Pancreas (tissue), 10 donors: ENCODE data around the gene GRK2. TPM values are rescaled to one million over a fixed set of nuclear protein-coding genes. Genes with fewer than 3 reads are reported as not detected.

ENCODE experiments used
- ATAC-seq, 4 donors: fragments of 200-7000 bp; cut with Tn5 transposase; one replicate each; pipeline versions ENCODE4 v1.8.0 to v1.9.1; 2020; ENCODE audit warnings: mild to moderate bottlenecking in 4 of 4, moderate library complexity in 4 of 4
- DNase-seq, 6 donors: peaks; one replicate each; pipeline ENCODE4 v3.0.0-alpha.2; 2020
- FAIRE-seq: peaks from 2 replicates; lab custom pipeline; 2012; peaks lifted over from hg19 to GRCh38; lab: Jason Lieb, UNC
- H3K27ac ChIP-seq, 4 donors: fragments of 200-600 bp; sonication (generic); 1 replicate in 3 of 4; 2 replicates in 1 of 4; pipeline versions ENCODE4 v1.5.0 to v1.8.0; 2020
- H3K27me3 ChIP-seq, 4 donors: fragments of 200-600 bp; one replicate each; pipeline ENCODE4 v1.8.0; 2021
- H3K36me3 ChIP-seq, 3 donors: fragments of 200-600 bp; sonication (generic) in 1 of 3; one replicate each; pipeline versions ENCODE4 v1.5.0 to v1.8.0; 2020 to 2021
- H3K4me1 ChIP-seq, 3 donors: fragments of 200-600 bp; one replicate each; pipeline ENCODE4 v1.8.0; 2021
- H3K4me3 ChIP-seq, 4 donors: fragments of 200-600 bp; sonication (generic) in 2 of 4; one replicate each; pipeline versions ENCODE4 v1.5.0 to v1.8.0; 2020 to 2021
- H3K9me3 ChIP-seq, 4 donors: fragments of 200-600 bp; one replicate each; pipeline ENCODE4 v1.8.0; 2021
- WGBS, 2 donors: extraction: QIAGEN DNeasy Blood & Tissue Kit; methylation state at CpG; one replicate each; pipeline ENCODE4 v1.1.7; 2013; 5-methylcytosine and 5-hydroxymethylcytosine counted together
- intact Hi-C, 3 donors: fragments of 100-400 bp; cut with DNase I; formaldehyde crosslinking; loops; one replicate each; pipeline versions ENCODE4 v1.11.1 to v1.14.2; 2022
- polyA plus RNA-seq, 2 donors: library from polyadenylated mRNA; stranded (reverse); fragments of 200-250 nt; gene quantifications; one replicate each; pipeline ENCODE4 v1.2.3, GENCODE V29; 2013
- total RNA-seq, 6 donors: library from RNA; stranded (reverse); fragmentation: NEBNext Ultra II Directional in 4 of 6; extraction: Animal tissue kit (Norgen Biotek cat#: 25700) in 4 of 6; gene quantifications; one replicate each; pipeline versions ENCODE4 v1.2.1 to v1.2.4, GENCODE V29; 2021 to 2023
- TF ChIP-seq, protein P1 (sequence below), 4 donors: fragments of 200-600 bp; sonication (generic) in 3 of 4; IDR thresholded peaks; one replicate each; pipeline versions ENCODE4 v1.5.0 to v1.8.0; 2021; ENCODE audit warnings: antibody characterized with exemption in 4 of 4
- donor health status: healthy with polysubstance abuse.
- donor health status: DM: no; HTN: no; CAD: no; lungs with moderate emphysema.
- donor health status: DM: no; HTN: no; CAD: no.
- donor health status: control.
- donor health status: control.
- donor health status: Bipolar disorder and iron deficiency.
- donor health status: DM: yes; HTN: yes; CAD: no.
- donor health status: DM: no; HTN: no; CAD: no.
- donor health status: DM: no; HTN: no; CAD: no.
- donor health status: DM: yes; HTN: yes; CAD: no.

Gene GRK2
- total and polyA plus RNA-seq, 8 donors: 19.1 to 60.6 (median 24.2) TPM

DNA sequence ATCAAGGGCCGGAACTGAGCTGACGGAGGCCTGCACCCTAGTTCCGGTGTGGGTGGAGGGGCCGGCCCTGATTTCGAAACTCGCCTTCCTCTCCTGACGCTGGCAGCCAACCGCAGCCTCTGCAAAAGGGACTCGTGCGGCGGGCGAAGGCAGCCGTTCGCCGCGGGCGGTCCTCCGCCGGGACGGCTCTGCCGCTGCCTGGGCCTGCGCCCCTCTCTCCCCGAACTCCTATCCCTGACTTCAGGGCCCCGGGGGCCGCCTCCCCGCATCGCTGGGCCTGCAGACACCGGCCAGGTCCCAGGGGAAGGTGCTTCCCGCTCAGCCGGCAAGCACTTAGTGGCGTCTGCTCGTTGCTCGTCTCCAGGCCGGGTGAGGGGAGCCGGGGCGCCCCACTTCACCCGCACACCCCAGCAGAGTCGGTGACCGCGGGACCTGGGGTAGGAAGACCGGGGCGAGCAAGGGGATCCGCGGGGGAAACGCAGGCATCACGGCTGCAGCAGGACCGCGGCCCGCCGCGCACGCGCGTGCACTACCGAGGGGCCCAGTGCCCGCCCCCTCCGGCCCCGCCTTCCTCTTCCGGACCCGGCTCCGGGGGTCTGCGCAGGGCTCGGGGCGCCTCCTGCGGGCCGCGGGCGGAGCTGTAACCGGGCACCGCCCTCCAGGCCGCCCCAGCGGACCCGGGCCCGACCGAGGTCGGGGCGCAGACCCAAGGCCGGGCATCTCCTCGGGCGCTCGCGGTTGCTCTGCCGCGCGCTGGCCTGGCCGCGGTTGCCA lies 22.4 kb downstream of the GRK2 start:
- TF ChIP-seq, protein P1, sequence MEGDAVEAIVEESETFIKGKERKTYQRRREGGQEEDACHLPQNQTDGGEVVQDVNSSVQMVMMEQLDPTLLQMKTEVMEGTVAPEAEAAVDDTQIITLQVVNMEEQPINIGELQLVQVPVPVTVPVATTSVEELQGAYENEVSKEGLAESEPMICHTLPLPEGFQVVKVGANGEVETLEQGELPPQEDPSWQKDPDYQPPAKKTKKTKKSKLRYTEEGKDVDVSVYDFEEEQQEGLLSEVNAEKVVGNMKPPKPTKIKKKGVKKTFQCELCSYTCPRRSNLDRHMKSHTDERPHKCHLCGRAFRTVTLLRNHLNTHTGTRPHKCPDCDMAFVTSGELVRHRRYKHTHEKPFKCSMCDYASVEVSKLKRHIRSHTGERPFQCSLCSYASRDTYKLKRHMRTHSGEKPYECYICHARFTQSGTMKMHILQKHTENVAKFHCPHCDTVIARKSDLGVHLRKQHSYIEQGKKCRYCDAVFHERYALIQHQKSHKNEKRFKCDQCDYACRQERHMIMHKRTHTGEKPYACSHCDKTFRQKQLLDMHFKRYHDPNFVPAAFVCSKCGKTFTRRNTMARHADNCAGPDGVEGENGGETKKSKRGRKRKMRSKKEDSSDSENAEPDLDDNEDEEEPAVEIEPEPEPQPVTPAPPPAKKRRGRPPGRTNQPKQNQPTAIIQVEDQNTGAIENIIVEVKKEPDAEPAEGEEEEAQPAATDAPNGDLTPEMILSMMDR (IDR thresholded peaks at IDR 0.05): peak in 1 of 4 donors; percentile 5
- peak; percentile 71 to 90 (median 84) for DNase-seq
- Histone ChIP-seq H3K4me1 (peaks cover 6 to 12% (median 9%) of the 10 kb centered on the region in 3 donors), H3K9me3 (no peaks in the 10 kb centered on the region), H3K36me3 (peaks cover 4 to 20% (median 16%) of the 10 kb centered on the region in 3 donors), H3K4me3 (peak overlapping the region; percentile 51 to 74 (median 66)), H3K27me3 (no peaks in the 10 kb centered on the region), H3K27ac (peak overlapping the region; percentile 74 to 94 (median 90))
- intact Hi-C loops: no loop called here
- FAIRE-seq: no peak
- WGBS, 2 donors: 0% methylated on average over 39 to 87 of the region's 87 CpGs
- peak; percentile 78 to 87 (median 84) for ATAC-seq

DNA sequence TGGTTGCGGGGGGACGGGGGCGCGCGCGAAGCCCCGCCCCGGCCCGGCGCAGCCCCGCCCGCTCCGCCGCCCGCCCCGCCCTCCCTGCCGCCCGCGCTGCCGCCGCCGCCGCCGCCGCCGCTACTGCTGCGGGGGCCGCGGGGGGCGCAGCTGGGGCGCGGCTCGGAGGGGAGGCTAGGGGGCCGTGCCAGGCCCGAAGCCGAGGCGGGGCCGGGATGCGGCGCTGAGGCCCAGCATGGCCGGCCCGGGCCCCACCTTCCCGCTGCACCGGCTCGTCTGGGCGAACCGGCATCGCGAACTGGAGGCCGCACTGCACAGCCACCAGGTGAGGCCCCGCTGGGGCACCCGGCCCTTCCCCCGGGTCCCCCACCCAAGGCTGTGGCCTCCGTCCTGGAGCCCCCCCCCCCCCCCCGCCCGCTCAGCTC lies 23.0 kb downstream of the GRK2 start, which contains the start of gene ANKRD13D:
Gene ANKRD13D (plus strand): TSS at position 78 of the 425 bp plus-strand sequence. CDS start 158 bp downstream, at position 236.
- TF ChIP-seq, protein P1 (IDR thresholded peaks at IDR 0.05): no peak
- H3K36me3 ChIP-seq: peaks cover 3 to 18% (median 10%) of the 10 kb centered on the region in 3 donors
- ATAC-seq (peak in 1 of 4 donors; percentile 12), FAIRE-seq (no peak), DNase-seq (peak in 2 of 6 donors; percentile 53 to 80)
- intact Hi-C loops: no loop called here
- WGBS, 2 donors: 1% methylated on average over 21 to 56 of the region's 56 CpGs
- H3K4me1 ChIP-seq: peaks cover 6 to 12% (median 9%) of the 10 kb centered on the region in 3 donors
- H3K4me3 ChIP-seq: peak within 1 kb of the TSS; percentile 51 to 74 (median 66)
- H3K27me3 ChIP-seq: no peaks in the 10 kb centered on the region
- H3K27ac ChIP-seq: peak within 1 kb of the TSS; percentile 74 to 94 (median 90)
- no peaks in the 10 kb centered on the region for H3K9me3 ChIP-seq

DNA sequence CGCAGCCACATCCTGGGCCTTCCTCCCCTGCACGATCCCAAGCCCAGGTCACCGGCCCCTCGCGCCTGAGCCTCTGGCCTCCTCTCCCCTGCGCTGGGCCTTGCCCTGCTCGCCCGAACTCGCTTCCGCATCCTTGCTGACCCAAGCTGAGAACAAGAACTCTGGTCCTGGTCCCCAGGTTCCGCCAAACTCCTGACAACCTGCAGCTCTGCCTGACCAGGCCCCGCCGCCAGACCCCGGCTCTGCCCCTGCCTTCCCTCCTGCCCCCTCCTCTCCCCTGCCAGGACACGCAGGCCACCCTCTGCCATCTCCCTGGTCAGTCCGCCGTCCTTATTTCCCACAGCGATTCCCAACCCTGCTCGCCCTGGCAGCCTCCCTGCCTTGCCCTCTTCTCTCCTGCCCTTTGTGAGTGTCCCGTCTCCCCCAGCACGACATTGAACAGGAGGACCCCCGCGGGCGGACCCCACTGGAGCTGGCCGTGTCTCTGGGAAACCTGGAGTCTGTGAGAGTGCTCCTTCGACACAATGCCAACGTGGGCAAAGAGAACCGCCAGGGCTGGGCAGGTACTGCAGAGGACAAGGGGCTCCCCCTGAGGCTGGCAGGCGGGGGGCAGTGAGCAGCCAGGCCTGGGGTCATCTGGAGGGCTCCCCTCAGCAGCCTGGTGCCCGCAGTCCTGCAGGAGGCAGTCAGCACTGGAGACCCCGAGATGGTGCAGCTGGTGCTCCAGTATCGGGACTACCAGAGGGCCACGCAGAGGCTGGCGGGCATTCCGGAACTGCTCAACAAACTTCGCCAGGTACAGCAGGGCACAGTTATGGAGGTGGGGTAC lies 23.6 kb downstream of the GRK2 start:
- TF ChIP-seq, protein P1 (IDR thresholded peaks at IDR 0.05): no peak
- H3K36me3 ChIP-seq: peaks cover 0 to 12% (median 4%) of the 10 kb centered on the region in 3 donors
- peak in 2 of 4 donors; percentile 2 to 10 for ATAC-seq

DNA sequence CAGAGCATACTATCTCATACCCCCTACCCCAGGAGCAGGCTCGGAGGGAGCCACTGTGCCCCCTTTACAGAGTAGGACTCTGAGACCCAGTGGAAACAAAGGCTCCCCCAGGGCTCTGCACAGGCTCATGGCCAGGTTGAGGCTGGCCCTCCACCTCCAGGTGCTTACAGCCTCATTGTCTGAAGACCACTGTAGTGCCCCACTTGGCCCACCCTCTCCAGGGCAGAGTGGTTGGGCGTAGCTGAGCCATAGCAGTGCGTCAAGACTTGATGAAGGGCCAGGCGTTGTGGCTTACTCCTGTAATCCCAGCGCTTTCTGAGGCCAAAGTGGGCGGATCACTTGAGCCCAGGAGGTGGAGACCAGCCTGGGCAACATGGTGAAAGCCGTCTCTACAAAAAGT lies 24.5 kb downstream of the GRK2 start:
- 93 to 96% methylated on average over 7 of the region's 7 CpGs for WGBS, 2 donors
- Histone ChIP-seq H3K27ac (no peak overlapping the region), H3K27me3 (no peaks in the 10 kb centered on the region), H3K4me1 (peaks cover 6 to 12% (median 9%) of the 10 kb centered on the region in 3 donors), H3K9me3 (no peaks in the 10 kb centered on the region), H3K36me3 (peaks cover 0 to 2% (median 0%) of the 10 kb centered on the region in 3 donors), H3K4me3 (no peak overlapping the region)
- DNase-seq: peak in 2 of 6 donors; percentile 27 to 53
- intact Hi-C loops: no loop called here
- no peak for ATAC-seq
- TF ChIP-seq, protein P1 (IDR thresholded peaks at IDR 0.05): no peak
- no peak for FAIRE-seq

More for the DNA sequence above, 23.6 kb downstream of the GRK2 start:
- H3K9me3 ChIP-seq: no peaks in the 10 kb centered on the region
- WGBS, 2 donors: 28 to 36% methylated on average over 34 to 36 of the region's 36 CpGs
- H3K27ac ChIP-seq: peak overlapping the region in 2 of 4 donors; percentile 41 to 50
- peaks cover 6 to 12% (median 9%) of the 10 kb centered on the region in 3 donors for H3K4me1 ChIP-seq
- no peaks in the 10 kb centered on the region for H3K27me3 ChIP-seq
- no peak for FAIRE-seq
- peak overlapping the region; percentile 51 to 74 (median 65) for H3K4me3 ChIP-seq
- DNase-seq: peak in 2 of 6 donors; percentile 53 to 80
- intact Hi-C loops: no loop called here
